PC-3 (cell line): ENCODE results near the gene MPND. TPM values are rescaled to one million over a fixed set of nuclear protein-coding genes. Genes with fewer than 3 reads are reported as not detected.

Experiments
- ATAC-seq: fragments of 200-7000 bp; cut with Tn5 transposase; 2 replicates; pipeline ENCODE4 v1.9.1; 2020; ENCODE audit warnings: mild to moderate bottlenecking, moderate library complexity
- BruUV-seq: library from RNA; stranded (reverse); fragments of 400-500 nt; replicated peaks from 2 replicates; lab custom pipeline; 2021; lab: Mats Ljungman, UMichigan
- CTCF ChIA-PET: fragments of 300-600 bp; sonication (Branson Sonifier 250); formaldehyde crosslinking; loops from one replicate; lab custom pipeline; 2022; ENCODE audit warnings: antibody characterized with exemption; lab: Charles Lee
- POLR2A ChIA-PET: fragments of 300-600 bp; sonication (Branson Sonifier 250); formaldehyde crosslinking; loops from one replicate; lab custom pipeline; 2022; ENCODE audit warnings: antibody characterized with exemption; ENCODE audit not compliant: unreplicated experiment; lab: Charles Lee
- DNase-seq: peaks from one replicate; pipeline ENCODE4 v3.0.0-alpha.2; 2015
- H2AFZ ChIP-seq: fragments of 300-600 bp; sonication (generic); 2 replicates; pipeline ENCODE4 v1.6.0; 2016; ENCODE audit warnings: antibody characterized with exemption, low read length
- H3F3A ChIP-seq: fragments of 300-600 bp; sonication (generic); one replicate; pipeline ENCODE4 v1.6.0; 2017; ENCODE audit warnings: antibody characterized with exemption, low read length, control low read depth, mild to moderate bottlenecking; ENCODE audit not compliant: unreplicated experiment
- H3K27ac ChIP-seq: fragments of 300-600 bp; sonication (generic); 2 replicates; pipeline ENCODE4 v1.5.1; 2016; ENCODE audit warnings: mild to moderate bottlenecking, low read length
- H3K27me3 ChIP-seq: fragments of 300-600 bp; sonication (generic); 2 replicates; pipeline ENCODE4 v1.6.1; 2016; ENCODE audit warnings: low read length, mixed read lengths
- H3K36me3 ChIP-seq: fragments of 300-600 bp; sonication (generic); 2 replicates; pipeline ENCODE4 v1.6.1; 2016; ENCODE audit warnings: low read depth, mixed run types, low read length, mixed read lengths
- H3K4me1 ChIP-seq: fragments of 300-600 bp; sonication (generic); 2 replicates; pipeline ENCODE4 v1.5.1; 2016; ENCODE audit warnings: low read length; ENCODE audit not compliant: insufficient read depth
- H3K4me2 ChIP-seq: fragments of 300-600 bp; sonication (generic); 2 replicates; pipeline ENCODE4 v1.6.0; 2016; ENCODE audit warnings: low read length
- H3K4me3 ChIP-seq: fragments of 300-600 bp; sonication (generic); 2 replicates; pipeline ENCODE4 v1.5.1; 2016; ENCODE audit warnings: mild to moderate bottlenecking, low read length, mixed read lengths
- H3K79me2 ChIP-seq: fragments of 300-600 bp; sonication (generic); 2 replicates; pipeline ENCODE4 v1.6.1; 2017; ENCODE audit warnings: low read length, mixed read lengths
- H3K9ac ChIP-seq: fragments of 300-600 bp; sonication (generic); 2 replicates; pipeline ENCODE4 v1.6.0; 2016; ENCODE audit warnings: mild to moderate bottlenecking, low read length
- H3K9me2 ChIP-seq: fragments of 300-600 bp; sonication (generic); replicated peaks from 2 replicates; pipeline ENCODE4 v1.6.1; 2016; ENCODE audit warnings: mixed run types, low read length, mixed read lengths
- H3K9me3 ChIP-seq: fragments of 300-600 bp; sonication (generic); 2 replicates; pipeline ENCODE4 v1.6.1; 2016; ENCODE audit warnings: low read length, mixed read lengths
- H4K20me1 ChIP-seq: fragments of 300-600 bp; sonication (generic); 2 replicates; pipeline ENCODE4 v1.6.1; 2016; ENCODE audit warnings: low read length, mixed read lengths
- EZH2 ChIP-seq: fragments of 300-600 bp; sonication (generic); IDR thresholded peaks from one replicate; pipeline ENCODE4 v1.6.1; 2017; ENCODE audit warnings: antibody characterized with exemption, mild to moderate bottlenecking, low read length; ENCODE audit not compliant: unreplicated experiment
- EZH2phosphoT487 ChIP-seq: fragments of 300-600 bp; sonication (generic); IDR thresholded peaks from 2 replicates; pipeline ENCODE4 v1.6.1; 2018; ENCODE audit warnings: mild to moderate bottlenecking, antibody characterized with exemption, low read length, borderline replicate concordance
- intact Hi-C: fragments of 100-400 bp; cut with micrococcal nuclease; formaldehyde crosslinking; loops from 2 replicates; pipeline ENCODE4 v1.9.0; 2023
- total RNA-seq: library from RNA; depleted of rRNA; stranded (reverse); fragments of >200 nt; gene quantifications from 2 replicates; pipeline ENCODE4 v1.2.3, GENCODE V29; 2014
- TF ChIP-seq, protein P1 (sequence below): fragments of 300-600 bp; sonication (generic); conservative IDR thresholded peaks from 2 replicates; pipeline ENCODE4 v1.5.1; 2017; ENCODE audit warnings: antibody characterized with exemption, low read depth, mild to moderate bottlenecking, low read length

Gene MPND
- total RNA-seq, 1 experiment from 2014 or later, result 5.6 TPM

DNA sequence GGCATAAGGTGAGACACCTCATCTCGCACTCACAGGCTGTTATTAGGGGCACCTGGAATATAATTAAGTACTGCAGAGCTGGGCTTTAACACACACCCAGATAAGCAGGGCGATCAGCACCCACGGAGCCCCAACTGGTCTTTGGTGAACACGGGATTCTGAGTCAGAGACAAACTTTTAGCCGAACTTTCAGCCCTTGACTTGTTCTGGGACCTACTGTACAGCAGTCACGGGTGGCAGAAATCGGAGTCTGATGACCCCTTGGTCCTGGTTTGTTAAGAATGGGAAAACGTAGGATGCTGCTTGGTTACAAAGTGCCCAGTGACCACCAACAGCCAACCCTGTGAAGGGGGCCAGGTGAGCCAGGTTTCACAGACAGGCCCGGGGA is 47.9 kb downstream of the MPND start:
- no peak overlapping the region for H3K4me3 ChIP-seq
- ChIA-PET POLR2A (no interaction called here), CTCF (no interaction called here)
- H3K4me2 ChIP-seq, result no peak overlapping the region
- peaks cover 16% of the 10 kb centered on the region for H3K4me1 ChIP-seq
- ATAC-seq (no peak), DNase-seq (no peak)
- TF ChIP-seq EZH2 (no peak), EZH2phosphoT487 (no peak)
- TF ChIP-seq, protein P1, sequence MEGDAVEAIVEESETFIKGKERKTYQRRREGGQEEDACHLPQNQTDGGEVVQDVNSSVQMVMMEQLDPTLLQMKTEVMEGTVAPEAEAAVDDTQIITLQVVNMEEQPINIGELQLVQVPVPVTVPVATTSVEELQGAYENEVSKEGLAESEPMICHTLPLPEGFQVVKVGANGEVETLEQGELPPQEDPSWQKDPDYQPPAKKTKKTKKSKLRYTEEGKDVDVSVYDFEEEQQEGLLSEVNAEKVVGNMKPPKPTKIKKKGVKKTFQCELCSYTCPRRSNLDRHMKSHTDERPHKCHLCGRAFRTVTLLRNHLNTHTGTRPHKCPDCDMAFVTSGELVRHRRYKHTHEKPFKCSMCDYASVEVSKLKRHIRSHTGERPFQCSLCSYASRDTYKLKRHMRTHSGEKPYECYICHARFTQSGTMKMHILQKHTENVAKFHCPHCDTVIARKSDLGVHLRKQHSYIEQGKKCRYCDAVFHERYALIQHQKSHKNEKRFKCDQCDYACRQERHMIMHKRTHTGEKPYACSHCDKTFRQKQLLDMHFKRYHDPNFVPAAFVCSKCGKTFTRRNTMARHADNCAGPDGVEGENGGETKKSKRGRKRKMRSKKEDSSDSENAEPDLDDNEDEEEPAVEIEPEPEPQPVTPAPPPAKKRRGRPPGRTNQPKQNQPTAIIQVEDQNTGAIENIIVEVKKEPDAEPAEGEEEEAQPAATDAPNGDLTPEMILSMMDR, result no peak
- no TSS peak for BruUV-seq
- H4K20me1 ChIP-seq, result peaks cover 6% of the 10 kb centered on the region; the same call in 1 of the 2 replicates
- no peaks in the 10 kb centered on the region for H3K27me3 ChIP-seq
- intact Hi-C loops, result no loop called here
- peaks cover 94% of the 10 kb centered on the region for H3K79me2 ChIP-seq
- no peaks in the 10 kb centered on the region for H3K9me3 ChIP-seq
- no peak overlapping the region for H2AFZ ChIP-seq
- H3K36me3 ChIP-seq, result no peaks in the 10 kb centered on the region
- H3K27ac ChIP-seq, result no peak overlapping the region
- H3F3A ChIP-seq, result no peaks in the 10 kb centered on the region
- H3K9ac ChIP-seq, result no peak overlapping the region
- H3K9me2 ChIP-seq, result no peaks in the 10 kb centered on the region

DNA sequence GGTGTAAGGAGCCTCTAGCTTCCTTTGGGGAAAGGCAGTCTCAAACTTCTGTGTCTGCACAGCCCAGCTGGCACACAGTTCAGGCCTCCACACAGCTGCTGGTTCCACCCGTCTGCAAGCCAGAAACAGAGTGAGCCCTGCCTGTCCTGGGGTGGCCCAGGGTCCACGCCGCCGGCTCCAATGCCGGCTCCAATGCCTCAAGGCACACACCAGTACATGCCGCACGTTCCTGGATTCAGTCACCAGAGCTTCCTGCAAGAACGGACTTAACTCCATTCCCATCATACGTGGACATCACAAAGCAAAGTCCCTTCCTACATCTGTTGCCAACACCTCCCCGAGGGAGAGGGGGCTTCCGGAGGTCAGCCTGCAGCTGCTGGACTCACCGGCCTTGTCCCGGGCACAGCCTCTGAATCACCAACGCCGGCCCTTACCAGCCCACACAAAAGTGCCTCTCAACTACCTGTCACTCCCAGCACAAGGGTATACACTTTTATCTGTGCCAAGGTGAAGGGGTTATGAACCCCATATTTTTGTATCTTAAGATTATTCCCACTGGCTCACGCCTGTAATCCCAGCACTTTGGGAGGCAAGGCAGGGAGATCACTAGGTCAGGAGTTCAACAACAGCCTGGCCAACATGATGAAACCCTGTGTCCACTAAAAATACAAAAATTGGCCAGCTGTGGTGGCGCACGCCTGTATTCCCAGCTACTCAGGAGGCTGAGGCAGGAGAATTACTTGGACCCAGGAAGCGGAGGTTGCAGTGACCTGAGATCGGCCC is 48.5 kb downstream of the MPND start:
- no peak overlapping the region for H2AFZ ChIP-seq
- POLR2A ChIA-PET, result no interaction called here
- TF ChIP-seq, protein P1, result no peak
- no peak for TF ChIP-seq EZH2
- TF ChIP-seq EZH2phosphoT487, result no peak
- no peaks in the 10 kb centered on the region for H3K27me3 ChIP-seq
- ATAC-seq (no peak), DNase-seq (no peak)
- H3K79me2 ChIP-seq, result peaks cover 96% of the 10 kb centered on the region
- H3K4me3 ChIP-seq, result no peak overlapping the region
- intact Hi-C loops, result no loop called here
- no peak overlapping the region for H3K9ac ChIP-seq
- H3K36me3 ChIP-seq, result peaks cover 3% of the 10 kb centered on the region; the same call in 1 of the 2 replicates
- H3K4me2 ChIP-seq, result no peak overlapping the region
- H3F3A ChIP-seq, result no peaks in the 10 kb centered on the region
- BruUV-seq, result no TSS peak
- H3K27ac ChIP-seq, result no peak overlapping the region
- peaks cover 16% of the 10 kb centered on the region for H3K4me1 ChIP-seq
- no peaks in the 10 kb centered on the region for H3K9me3 ChIP-seq
- H4K20me1 ChIP-seq, result peaks cover 9% of the 10 kb centered on the region; the same call in 1 of the 2 replicates
- no peaks in the 10 kb centered on the region for H3K9me2 ChIP-seq
- CTCF ChIA-PET, result no interaction called here
